CD14-positive monocyte (primary cell): Measurements from ENCODE around the gene CIBAR2. TPM values are rescaled to one million over a fixed set of nuclear protein-coding genes. Genes with fewer than 3 reads are reported as not detected.

Source experiments
- DNase-seq, 3 donors: peaks; one replicate each; pipeline ENCODE4 v3.0.0-alpha.2; 2011 to 2022
- H2AFZ ChIP-seq: 2 replicates; pipeline ENCODE4 v1.6.0; 2012; ENCODE audit warnings: mild to moderate bottlenecking, low read depth, low read length, inconsistent platforms; ENCODE audit not compliant: insufficient read depth, poor library complexity, severe bottlenecking
- H3K27ac ChIP-seq, 2 donors: 1 replicate in 1 of 2; 2 replicates in 1 of 2; pipeline ENCODE4 v1.5.1; 2012 to 2013; ENCODE audit warnings: low read length in 2 of 2, control low read depth in 1 of 2, inconsistent platforms in 1 of 2, low read depth in 1 of 2, mild to moderate bottlenecking in 1 of 2
- H3K27me3 ChIP-seq, 2 donors: one replicate each; pipeline versions ENCODE4 v1.6.0 to v1.6.1; 2011 to 2013; ENCODE audit warnings: low read length in 2 of 2; ENCODE audit not compliant: control insufficient read depth in 2 of 2, insufficient read depth in 2 of 2
- H3K36me3 ChIP-seq, 2 donors: replicated peaks in 1 of 2; 1 replicate in 1 of 2; 2 replicates in 1 of 2; pipeline versions ENCODE4 v1.5.1 to v1.6.1; 2012 to 2013; ENCODE audit warnings: low read length in 2 of 2, control low read depth in 1 of 2, inconsistent platforms in 1 of 2, mild to moderate bottlenecking in 1 of 2; ENCODE audit not compliant: insufficient read depth in 2 of 2, control insufficient read depth in 1 of 2
- H3K4me1 ChIP-seq, 2 donors: 1 replicate in 1 of 2; 2 replicates in 1 of 2; pipeline versions ENCODE4 v1.5.1 to v1.6.1; 2012 to 2013; ENCODE audit warnings: low read length in 2 of 2, control low read depth in 1 of 2, inconsistent platforms in 1 of 2, mild to moderate bottlenecking in 1 of 2, moderate library complexity in 1 of 2; ENCODE audit not compliant: insufficient read depth in 2 of 2, control insufficient read depth in 1 of 2
- H3K4me2 ChIP-seq: replicated peaks from 2 replicates; pipeline ENCODE3; 2012; ENCODE audit warnings: low read length, moderate library complexity, mild to moderate bottlenecking; ENCODE audit not compliant: poor library complexity, severe bottlenecking; ENCODE audit errors: extremely low read depth
- H3K4me3 ChIP-seq, 3 experiments: fragments of 200-600 bp in 1 of 3; sonication (generic) in 1 of 3; replicated peaks in 1 of 3; 1 replicate in 2 of 3; 2 replicates in 1 of 3; pipeline ENCODE4 v1.5.1; 2011 to 2013; ENCODE audit warnings: low read length in 3 of 3, mild to moderate bottlenecking in 3 of 3, control low read depth in 2 of 3, low read depth in 2 of 3, inconsistent platforms in 1 of 3, moderate library complexity in 1 of 3
- H3K79me2 ChIP-seq: 2 replicates; pipeline ENCODE4 v1.6.0; 2012; ENCODE audit warnings: mild to moderate bottlenecking, control low read depth, inconsistent platforms, low read length, moderate library complexity; ENCODE audit not compliant: insufficient read depth
- H3K9ac ChIP-seq: 2 replicates; pipeline ENCODE4 v1.6.0; 2017; ENCODE audit warnings: low read length, mild to moderate bottlenecking; ENCODE audit not compliant: insufficient read depth, poor library complexity, severe bottlenecking
- H3K9me3 ChIP-seq, 2 donors: replicated peaks in 1 of 2; 1 replicate in 1 of 2; 2 replicates in 1 of 2; pipeline versions ENCODE4 v1.5.1 to v1.6.1; 2012 to 2013; ENCODE audit warnings: low read length in 2 of 2, control low read depth in 1 of 2; ENCODE audit not compliant: control insufficient read depth in 1 of 2, insufficient read depth in 1 of 2
- H4K20me1 ChIP-seq: 2 replicates; pipeline ENCODE4 v1.6.0; 2012; ENCODE audit warnings: mild to moderate bottlenecking, low read length, control low read depth, moderate library complexity; ENCODE audit not compliant: insufficient read depth
- H3K27ac Mint-ChIP-seq, 7 donors: one replicate each; pipeline ENCODE4 v1.8.0; 2020; ENCODE audit warnings: mild to moderate bottlenecking in 7 of 7, mixed read lengths in 7 of 7, moderate library complexity in 6 of 7, inconsistent platforms in 2 of 7
- H3K27me3 Mint-ChIP-seq, 3 donors: one replicate each; pipeline ENCODE4 v1.8.0; 2021 to 2022; ENCODE audit warnings: low read depth in 3 of 3, mild to moderate bottlenecking in 3 of 3, mixed read lengths in 3 of 3, moderate library complexity in 3 of 3, inconsistent platforms in 1 of 3
- H3K36me3 Mint-ChIP-seq, 2 donors: one replicate each; pipeline ENCODE4 v1.8.0; 2020; ENCODE audit warnings: mixed read lengths in 2 of 2, inconsistent platforms in 1 of 2, mild to moderate bottlenecking in 1 of 2
- H3K4me1 Mint-ChIP-seq: one replicate; pipeline ENCODE4 v1.8.0; 2020; ENCODE audit warnings: mild to moderate bottlenecking, mixed read lengths
- H3K4me3 Mint-ChIP-seq, 2 donors: one replicate each; pipeline ENCODE4 v1.8.0; 2020; ENCODE audit warnings: mild to moderate bottlenecking in 2 of 2, mixed read lengths in 2 of 2, moderate library complexity in 1 of 2
- H3K9me3 Mint-ChIP-seq, 7 donors: one replicate each; pipeline ENCODE4 v1.8.0; 2020 to 2022; ENCODE audit warnings: mixed read lengths in 7 of 7, mild to moderate bottlenecking in 6 of 7, moderate library complexity in 6 of 7, inconsistent platforms in 2 of 7
- WGBS: methylation state at CpG from one replicate; pipeline ENCODE4 v1.1.5; 2013; ENCODE audit warnings: missing lambda C conversion rate; ENCODE audit not compliant: insufficient coverage; 5-methylcytosine and 5-hydroxymethylcytosine counted together
- intact Hi-C, 2 donors: fragments of 100-400 bp; cut with micrococcal nuclease; formaldehyde crosslinking; loops; one replicate each; pipeline versions ENCODE4 v1.15.0 to v1.15.1; 2023
- polyA plus RNA-seq, 3 donors: library from polyadenylated mRNA; depleted of rRNA in 1 of 3; unstranded in 2 of 3; stranded (reverse) in 1 of 3; fragments of 300-500 nt in 2 of 3; fragments of >200 nt in 1 of 3; fragmentation: Illumina TruSeq in 2 of 3; gene quantifications; 1 replicate in 2 of 3; 2 replicates in 1 of 3; pipeline ENCODE4 v1.2.3, GENCODE V29; 2012 to 2021
- TF ChIP-seq, protein P1 (sequence below): fragments of 200-600 bp; IDR thresholded peaks from one replicate; pipeline ENCODE4 v1.8.0; 2022; ENCODE audit warnings: antibody characterized with exemption, mild to moderate bottlenecking

CIBAR2 gene
- polyA plus RNA-seq, 3 donors: not detected

- H3K27me3 ChIP-seq: no peaks in the 10 kb centered on the region
- WGBS: 100% methylated on average over 2 of the region's 6 CpGs
- Mint-ChIP-seq H3K27ac (peak overlapping the region; percentile 40 to 99 (median 78)), H3K9me3 (no peaks in the 10 kb centered on the region), H3K4me3 (no peak overlapping the region), H3K27me3 (peaks cover 0 to 1% (median 0%) of the 10 kb centered on the region in 3 donors), H3K36me3 (peaks cover 63 to 85% of the 10 kb centered on the region in 2 donors), H3K4me1 (peaks cover 51% of the 10 kb centered on the region)
- peak overlapping the region; percentile 89 to 96 for H3K27ac ChIP-seq
- H3K9ac ChIP-seq: no peak overlapping the region
- no peak overlapping the region for H2AFZ ChIP-seq
- no peaks in the 10 kb centered on the region for H3K9me3 ChIP-seq
- intact Hi-C loops: loop anchor here in 1 of 2 donors (5.0 kb wide), 1 partner anchor 37 kb away; the partner anchor contains the start of gene KIAA0513
- TF ChIP-seq, protein P1, sequence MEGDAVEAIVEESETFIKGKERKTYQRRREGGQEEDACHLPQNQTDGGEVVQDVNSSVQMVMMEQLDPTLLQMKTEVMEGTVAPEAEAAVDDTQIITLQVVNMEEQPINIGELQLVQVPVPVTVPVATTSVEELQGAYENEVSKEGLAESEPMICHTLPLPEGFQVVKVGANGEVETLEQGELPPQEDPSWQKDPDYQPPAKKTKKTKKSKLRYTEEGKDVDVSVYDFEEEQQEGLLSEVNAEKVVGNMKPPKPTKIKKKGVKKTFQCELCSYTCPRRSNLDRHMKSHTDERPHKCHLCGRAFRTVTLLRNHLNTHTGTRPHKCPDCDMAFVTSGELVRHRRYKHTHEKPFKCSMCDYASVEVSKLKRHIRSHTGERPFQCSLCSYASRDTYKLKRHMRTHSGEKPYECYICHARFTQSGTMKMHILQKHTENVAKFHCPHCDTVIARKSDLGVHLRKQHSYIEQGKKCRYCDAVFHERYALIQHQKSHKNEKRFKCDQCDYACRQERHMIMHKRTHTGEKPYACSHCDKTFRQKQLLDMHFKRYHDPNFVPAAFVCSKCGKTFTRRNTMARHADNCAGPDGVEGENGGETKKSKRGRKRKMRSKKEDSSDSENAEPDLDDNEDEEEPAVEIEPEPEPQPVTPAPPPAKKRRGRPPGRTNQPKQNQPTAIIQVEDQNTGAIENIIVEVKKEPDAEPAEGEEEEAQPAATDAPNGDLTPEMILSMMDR: no peak
- H3K79me2 ChIP-seq: peaks cover 74% of the 10 kb centered on the region
- H3K36me3 ChIP-seq: peaks cover 46 to 58% of the 10 kb centered on the region in 2 donors
- peaks cover 48 to 53% of the 10 kb centered on the region in 2 donors for H3K4me1 ChIP-seq
- no peak overlapping the region for H3K4me2 ChIP-seq
- H4K20me1 ChIP-seq: peaks cover 38% of the 10 kb centered on the region
- DNase-seq: no peak
- no peak overlapping the region for H3K4me3 ChIP-seq
Measured at GRCh38 chr16:85064186-85064585, 48.1 kb downstream of the CIBAR2 start.

GRCh38 chr16:85062845-85063244 is 49.4 kb downstream of the CIBAR2 start:
- peaks cover 49 to 56% of the 10 kb centered on the region in 2 donors for H3K4me1 ChIP-seq
- WGBS: 20% methylated on average over 8 of the region's 11 CpGs
- Mint-ChIP-seq H3K4me1 (peaks cover 53% of the 10 kb centered on the region), H3K9me3 (no peaks in the 10 kb centered on the region), H3K27me3 (peaks cover 0 to 1% (median 0%) of the 10 kb centered on the region in 3 donors), H3K4me3 (peak overlapping the region; percentile 58 to 85), H3K27ac (peak overlapping the region; percentile 94 to 99 (median 98)), H3K36me3 (peaks cover 68 to 85% of the 10 kb centered on the region in 2 donors)
- H3K36me3 ChIP-seq: peaks cover 49 to 58% of the 10 kb centered on the region in 2 donors
- peaks cover 35% of the 10 kb centered on the region for H4K20me1 ChIP-seq
- no peaks in the 10 kb centered on the region for H3K27me3 ChIP-seq
- peak overlapping the region; percentile 58 for H3K9ac ChIP-seq
- intact Hi-C loops: loop anchor here (2.0 to 5.0 kb wide), 3 partner anchors 16 to 80 kb away; partner anchors contain the start of gene KIAA0513 (in 1 of the 2)
- peak; percentile 63 to 73 (median 70) for DNase-seq
- no peak overlapping the region for H2AFZ ChIP-seq
- peak overlapping the region; percentile 89 to 96 for H3K27ac ChIP-seq
- TF ChIP-seq, protein P1: no peak
- H3K4me3 ChIP-seq: peak overlapping the region in 1 of 3 experiments; percentile 55
- H3K9me3 ChIP-seq: no peaks in the 10 kb centered on the region
- H3K79me2 ChIP-seq: peaks cover 86% of the 10 kb centered on the region
- H3K4me2 ChIP-seq: peak overlapping the region; percentile 57
